NB4 (cell line): ENCODE results near the gene CCDC127.

Experiments used
- DNase-seq: peaks from one replicate; pipeline ENCODE4 v3.0.0; 2010; ENCODE audit warnings: low read depth
- H3K4me3 ChIP-seq: one replicate; pipeline ENCODE4 v1.5.1; 2011; ENCODE audit warnings: mild to moderate bottlenecking, low read depth, low read length, moderate library complexity
- MAX ChIP-seq: IDR thresholded peaks from 2 replicates; pipeline ENCODE4 v1.6.1; 2011; ENCODE audit warnings: low read depth, low read length
- MYC ChIP-seq: IDR thresholded peaks from 2 replicates; pipeline ENCODE4 v1.6.1; 2011; ENCODE audit warnings: low read depth, low read length
- POLR2A ChIP-seq: IDR thresholded peaks from 2 replicates; pipeline ENCODE4 v1.6.1; 2011; ENCODE audit warnings: mild to moderate bottlenecking; ENCODE audit not compliant: insufficient read length; ENCODE audit errors: extremely low read depth
- TF ChIP-seq, protein P1 (sequence below): IDR thresholded peaks from one replicate; pipeline ENCODE4 v1.5.1; 2012; ENCODE audit warnings: low read depth, low read length

Gene CCDC127

DNA sequence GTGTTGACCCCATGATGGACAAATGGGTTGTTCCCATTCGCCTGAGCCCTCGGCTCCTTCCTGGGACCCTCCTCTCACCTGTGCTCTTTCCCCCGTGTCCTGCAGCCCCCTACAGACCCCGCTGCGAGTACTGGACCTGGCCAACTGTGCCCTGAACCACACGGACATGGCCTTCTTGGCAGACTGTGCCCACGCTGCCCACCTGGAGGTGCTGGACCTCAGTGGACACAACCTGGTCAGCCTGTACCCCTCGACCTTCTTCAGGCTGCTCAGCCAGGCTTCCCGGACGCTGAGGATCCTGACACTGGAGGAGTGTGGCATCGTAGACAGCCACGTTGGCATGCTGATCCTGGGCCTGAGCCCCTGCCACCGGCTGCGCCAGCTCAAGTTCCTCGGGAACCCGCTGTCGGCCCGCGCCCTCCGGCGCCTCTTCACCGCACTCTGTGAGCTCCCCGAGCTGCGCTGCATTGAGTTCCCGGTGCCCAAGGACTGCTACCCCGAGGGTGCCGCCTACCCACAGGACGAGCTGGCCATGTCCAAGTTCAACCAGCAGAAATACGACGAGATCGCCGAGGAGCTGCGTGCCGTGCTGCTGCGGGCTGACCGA is 23.2 kb downstream of the CCDC127 start:
- no peak for DNase-seq
- TF ChIP-seq, protein P1, sequence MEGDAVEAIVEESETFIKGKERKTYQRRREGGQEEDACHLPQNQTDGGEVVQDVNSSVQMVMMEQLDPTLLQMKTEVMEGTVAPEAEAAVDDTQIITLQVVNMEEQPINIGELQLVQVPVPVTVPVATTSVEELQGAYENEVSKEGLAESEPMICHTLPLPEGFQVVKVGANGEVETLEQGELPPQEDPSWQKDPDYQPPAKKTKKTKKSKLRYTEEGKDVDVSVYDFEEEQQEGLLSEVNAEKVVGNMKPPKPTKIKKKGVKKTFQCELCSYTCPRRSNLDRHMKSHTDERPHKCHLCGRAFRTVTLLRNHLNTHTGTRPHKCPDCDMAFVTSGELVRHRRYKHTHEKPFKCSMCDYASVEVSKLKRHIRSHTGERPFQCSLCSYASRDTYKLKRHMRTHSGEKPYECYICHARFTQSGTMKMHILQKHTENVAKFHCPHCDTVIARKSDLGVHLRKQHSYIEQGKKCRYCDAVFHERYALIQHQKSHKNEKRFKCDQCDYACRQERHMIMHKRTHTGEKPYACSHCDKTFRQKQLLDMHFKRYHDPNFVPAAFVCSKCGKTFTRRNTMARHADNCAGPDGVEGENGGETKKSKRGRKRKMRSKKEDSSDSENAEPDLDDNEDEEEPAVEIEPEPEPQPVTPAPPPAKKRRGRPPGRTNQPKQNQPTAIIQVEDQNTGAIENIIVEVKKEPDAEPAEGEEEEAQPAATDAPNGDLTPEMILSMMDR, result no peak
- TF ChIP-seq MAX (no peak), POLR2A (no peak), MYC (no peak)

GRCh38 chr5:194102-194501 is 23.9 kb downstream of the CCDC127 start:
- H3K4me3 ChIP-seq, result no peak overlapping the region
- TF ChIP-seq, protein P1, result no peak
- no peak for TF ChIP-seq POLR2A
- no peak for TF ChIP-seq MYC
- TF ChIP-seq MAX, result no peak
- DNase-seq, result no peak

More for the DNA sequence above, 23.2 kb downstream of the CCDC127 start:
- no peak overlapping the region for H3K4me3 ChIP-seq

DNA sequence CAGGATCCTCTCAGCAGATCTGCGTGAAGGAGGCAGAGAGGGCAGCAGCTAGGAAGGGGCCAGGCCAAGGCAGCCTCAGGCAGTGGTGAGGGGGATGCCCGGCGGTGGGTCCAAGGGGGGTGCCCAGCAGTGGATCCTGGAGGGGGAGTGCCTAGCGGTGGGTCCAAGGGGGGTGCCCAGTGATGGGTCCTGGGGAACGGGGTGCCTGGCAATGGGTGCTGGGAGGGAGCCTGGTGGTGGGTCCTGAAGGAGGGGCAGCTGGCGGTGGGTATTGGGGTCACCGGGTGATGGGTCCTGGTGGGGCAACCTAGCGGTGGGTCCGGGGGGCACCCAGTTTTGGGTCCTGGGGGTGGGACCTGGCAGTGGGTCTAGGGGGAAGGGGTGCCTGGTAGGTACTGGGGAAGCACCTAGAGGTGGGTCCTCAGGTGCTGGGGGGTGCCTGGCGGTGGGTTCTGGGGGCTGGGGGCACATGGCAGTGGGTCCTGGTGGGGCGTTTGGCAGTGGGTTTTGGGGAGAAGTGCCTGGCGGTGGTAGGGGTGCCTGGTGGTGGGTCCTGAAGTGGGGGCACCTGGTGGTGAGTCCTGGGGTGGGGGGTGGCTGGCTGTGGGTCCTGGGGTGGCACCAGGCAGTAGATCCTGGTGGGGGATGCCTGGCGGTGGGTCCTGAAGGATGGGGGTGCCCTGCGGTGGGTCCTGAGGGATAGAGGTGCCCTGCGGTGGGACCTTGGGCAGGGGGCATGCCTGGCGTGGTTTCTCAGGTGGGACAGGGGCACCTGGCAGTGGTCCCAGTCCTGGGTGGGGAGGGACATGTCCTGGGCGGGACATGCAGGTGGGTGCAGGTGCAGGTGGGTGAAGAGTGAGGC is 24.8 kb downstream of the CCDC127 start:
- H3K4me3 ChIP-seq, result no peak overlapping the region
- DNase-seq, result no peak
- TF ChIP-seq MYC (no peak), POLR2A (no peak), MAX (no peak)
- TF ChIP-seq, protein P1, result no peak

GRCh38 chr5:192691-192969 is 25.3 kb downstream of the CCDC127 start:
- TF ChIP-seq MAX (no peak), POLR2A (no peak)
- no peak for DNase-seq
- H3K4me3 ChIP-seq, result no peak overlapping the region

GRCh38 chr5:191949-192690 is 25.8 kb downstream of the CCDC127 start:
- TF ChIP-seq POLR2A (no peak), MYC (no peak), MAX (no peak)
- TF ChIP-seq, protein P1, result no peak
- DNase-seq, result no peak
- no peak overlapping the region for H3K4me3 ChIP-seq
